Fibroblast of lung (primary cell): ENCODE measurements around the gene SLC1A7. TPM values are rescaled to one million over a fixed set of nuclear protein-coding genes. Genes with fewer than 3 reads are reported as not detected.

ENCODE experiments used
- DNase-seq, 2 donors: peaks; one replicate each; pipeline versions ENCODE4 v3.0.0 to v3.0.0-alpha.2; 2010; ENCODE audit warnings: low read depth in 2 of 2
- H2AFZ ChIP-seq: 2 replicates; pipeline ENCODE4 v1.5.1; 2012; ENCODE audit warnings: low read length, control low read depth, inconsistent platforms
- H3K27ac ChIP-seq: 2 replicates; pipeline ENCODE4 v1.5.1; 2011; ENCODE audit warnings: low read length, control low read depth; ENCODE audit not compliant: insufficient read depth
- H3K27me3 ChIP-seq: 2 replicates; pipeline ENCODE4 v1.5.1; 2011; ENCODE audit warnings: mild to moderate bottlenecking, low read length; ENCODE audit not compliant: control insufficient read depth, insufficient read depth
- H3K36me3 ChIP-seq: 2 replicates; pipeline ENCODE4 v1.5.1; 2011; ENCODE audit warnings: low read length; ENCODE audit not compliant: control insufficient read depth, insufficient read depth
- H3K4me1 ChIP-seq: 2 replicates; pipeline ENCODE4 v1.5.1; 2011; ENCODE audit warnings: low read length; ENCODE audit not compliant: control insufficient read depth, insufficient read depth; ENCODE audit errors: extremely low read depth
- H3K4me2 ChIP-seq: 2 replicates; pipeline ENCODE4 v1.5.1; 2011; ENCODE audit warnings: low read length, control low read depth; ENCODE audit not compliant: insufficient read depth; ENCODE audit errors: extremely low read depth
- H3K4me3 ChIP-seq, 4 experiments: fragments of 200-600 bp in 1 of 4; sonication (generic) in 1 of 4; replicated peaks in 1 of 4; 2 replicates each; pipeline ENCODE4 v1.5.1; 2011 to 2016; ENCODE audit warnings: low read length in 4 of 4, low read depth in 3 of 4, mild to moderate bottlenecking in 3 of 4, control low read depth in 2 of 4, inconsistent platforms in 1 of 4, mixed read lengths in 1 of 4; ENCODE audit not compliant: insufficient read depth in 1 of 4; ENCODE audit errors: control extremely low read depth in 1 of 4
- H3K79me2 ChIP-seq: 2 replicates; pipeline ENCODE4 v1.5.1; 2012; ENCODE audit warnings: mild to moderate bottlenecking, low read length, inconsistent platforms; ENCODE audit not compliant: control insufficient read depth, insufficient read depth
- H3K9ac ChIP-seq: 2 replicates; pipeline ENCODE4 v1.5.1; 2011; ENCODE audit warnings: mild to moderate bottlenecking, low read length, control low read depth; ENCODE audit not compliant: insufficient read depth
- H3K9me3 ChIP-seq: 2 replicates; pipeline ENCODE4 v1.5.1; 2012; ENCODE audit warnings: low read depth, low read length; ENCODE audit not compliant: control insufficient read depth, insufficient read depth
- H4K20me1 ChIP-seq: 2 replicates; pipeline ENCODE4 v1.5.1; 2011; ENCODE audit warnings: low read length; ENCODE audit not compliant: control insufficient read depth, insufficient read depth; ENCODE audit errors: extremely low read depth
- EZH2 ChIP-seq: IDR thresholded peaks from 2 replicates; pipeline ENCODE4 v1.5.1; 2012; ENCODE audit warnings: low read length, control low read depth, mild to moderate bottlenecking; ENCODE audit errors: missing control alignments
- polyA plus RNA-seq, 2 donors: library from polyadenylated mRNA; depleted of rRNA in 1 of 2; stranded (reverse) in 1 of 2; unstranded in 1 of 2; fragments of >200 nt; gene quantifications; 2 replicates each; pipeline ENCODE4 v1.2.1, GENCODE V29; 2011 to 2012; ENCODE audit warnings: missing spikeins in 1 of 2
- total RNA-seq: library from RNA; depleted of rRNA; stranded (reverse); fragments of >200 nt; gene quantifications from 2 replicates; pipeline ENCODE4 v1.2.1, GENCODE V29; 2014
- TF ChIP-seq, protein P1 (sequence below), 2 donors: IDR thresholded peaks in 1 of 2; conservative IDR thresholded peaks in 1 of 2; 1 replicate in 1 of 2; 2 replicates in 1 of 2; pipeline ENCODE4 v1.5.1; 2011 to 2012; ENCODE audit warnings: low read length in 2 of 2, control low read depth in 1 of 2, inconsistent platforms in 1 of 2, low read depth in 1 of 2, mild to moderate bottlenecking in 1 of 2

Gene SLC1A7
- total and polyA plus RNA-seq, 2 donors (not counting 1 experiment from before 2014, with no cell fraction given), result 0.15 to 0.33 TPM

DNA sequence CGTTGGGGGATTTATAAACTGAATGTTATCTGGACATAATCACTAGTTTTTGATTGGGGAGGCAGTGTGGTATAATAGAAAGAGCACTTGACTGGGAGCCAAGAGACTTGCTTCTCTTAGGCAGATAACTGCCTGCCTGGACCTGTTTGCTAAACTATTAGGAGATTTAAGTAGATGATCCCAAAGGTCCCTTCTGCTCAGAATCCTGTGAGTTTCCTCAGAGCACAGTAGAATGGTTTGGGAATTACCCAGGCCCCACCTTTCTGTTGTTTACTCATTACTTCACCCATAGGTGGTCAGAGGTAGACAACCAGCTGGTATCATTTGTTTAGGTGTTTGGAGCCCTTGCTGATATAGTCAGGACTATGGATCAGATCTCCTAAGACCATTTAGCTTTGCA lies 90.8 kb downstream of the SLC1A7 start:
- Histone ChIP-seq H3K36me3 (peaks cover 4% of the 10 kb centered on the region), H3K4me1 (peaks cover 6% of the 10 kb centered on the region), H3K79me2 (no peaks in the 10 kb centered on the region), H3K27me3 (no peaks in the 10 kb centered on the region), H3K9me3 (no peaks in the 10 kb centered on the region), H3K9ac (no peak overlapping the region), H4K20me1 (no peaks in the 10 kb centered on the region), H3K4me2 (no peak overlapping the region), H2AFZ (no peak overlapping the region), H3K4me3 (no peak overlapping the region), H3K27ac (no peak overlapping the region)
- TF ChIP-seq, protein P1, sequence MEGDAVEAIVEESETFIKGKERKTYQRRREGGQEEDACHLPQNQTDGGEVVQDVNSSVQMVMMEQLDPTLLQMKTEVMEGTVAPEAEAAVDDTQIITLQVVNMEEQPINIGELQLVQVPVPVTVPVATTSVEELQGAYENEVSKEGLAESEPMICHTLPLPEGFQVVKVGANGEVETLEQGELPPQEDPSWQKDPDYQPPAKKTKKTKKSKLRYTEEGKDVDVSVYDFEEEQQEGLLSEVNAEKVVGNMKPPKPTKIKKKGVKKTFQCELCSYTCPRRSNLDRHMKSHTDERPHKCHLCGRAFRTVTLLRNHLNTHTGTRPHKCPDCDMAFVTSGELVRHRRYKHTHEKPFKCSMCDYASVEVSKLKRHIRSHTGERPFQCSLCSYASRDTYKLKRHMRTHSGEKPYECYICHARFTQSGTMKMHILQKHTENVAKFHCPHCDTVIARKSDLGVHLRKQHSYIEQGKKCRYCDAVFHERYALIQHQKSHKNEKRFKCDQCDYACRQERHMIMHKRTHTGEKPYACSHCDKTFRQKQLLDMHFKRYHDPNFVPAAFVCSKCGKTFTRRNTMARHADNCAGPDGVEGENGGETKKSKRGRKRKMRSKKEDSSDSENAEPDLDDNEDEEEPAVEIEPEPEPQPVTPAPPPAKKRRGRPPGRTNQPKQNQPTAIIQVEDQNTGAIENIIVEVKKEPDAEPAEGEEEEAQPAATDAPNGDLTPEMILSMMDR (conservative IDR thresholded peaks at IDR 0.05 in 1 of 2, IDR thresholded peaks at IDR 0.05 in 1 of 2; ENCODE audit: low read depth in 1 of 2, low read length in 2 of 2), result no peak
- no peak for TF ChIP-seq EZH2
- no peak for DNase-seq

- H3K36me3 ChIP-seq, result peaks cover 4% of the 10 kb centered on the region
- no peak for DNase-seq
- H3K27ac ChIP-seq, result no peak overlapping the region
- no peaks in the 10 kb centered on the region for H3K27me3 ChIP-seq
- no peaks in the 10 kb centered on the region for H3K79me2 ChIP-seq
- H3K9ac ChIP-seq, result no peak overlapping the region
- TF ChIP-seq, protein P1 (conservative IDR thresholded peaks at IDR 0.05 in 1 of 2, IDR thresholded peaks at IDR 0.05 in 1 of 2; ENCODE audit: low read depth in 1 of 2, low read length in 2 of 2), result no peak
- TF ChIP-seq EZH2, result no peak
- H3K4me2 ChIP-seq, result no peak overlapping the region
- H3K4me1 ChIP-seq, result peaks cover 6% of the 10 kb centered on the region
- no peaks in the 10 kb centered on the region for H4K20me1 ChIP-seq
- no peaks in the 10 kb centered on the region for H3K9me3 ChIP-seq
- H3K4me3 ChIP-seq, result no peak overlapping the region
- no peak overlapping the region for H2AFZ ChIP-seq
Observed at GRCh38 chr1:53050310-53050709, 92.1 kb downstream of the SLC1A7 start.

DNA sequence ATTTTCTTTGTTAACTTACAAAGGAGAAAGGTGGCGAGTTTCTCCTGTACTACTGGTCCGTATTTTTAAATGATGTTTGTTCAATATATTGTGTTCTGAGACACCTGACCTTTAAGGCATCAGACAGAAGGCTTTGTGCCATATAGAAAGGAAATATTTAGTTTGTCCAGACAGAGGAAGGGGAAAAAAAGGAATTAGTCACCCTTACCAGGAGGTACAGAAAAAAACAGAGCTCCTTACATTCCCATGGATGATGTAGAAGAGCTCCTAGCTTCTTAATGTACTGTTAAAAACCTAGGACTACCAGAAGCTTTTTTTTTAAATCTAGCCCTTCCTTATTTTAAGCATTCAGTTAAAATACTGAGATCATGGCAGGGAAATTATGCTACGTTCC lies 92.9 kb downstream of the SLC1A7 start:
- H3K36me3 ChIP-seq, result peaks cover 4% of the 10 kb centered on the region
- H4K20me1 ChIP-seq, result no peaks in the 10 kb centered on the region
- no peak overlapping the region for H3K27ac ChIP-seq
- no peaks in the 10 kb centered on the region for H3K79me2 ChIP-seq
- no peak overlapping the region for H3K4me2 ChIP-seq
- no peak overlapping the region for H2AFZ ChIP-seq
- H3K4me1 ChIP-seq, result peaks cover 6% of the 10 kb centered on the region
- H3K9me3 ChIP-seq, result no peaks in the 10 kb centered on the region
- DNase-seq, result peak in 1 of 2 donors; percentile 55
- no peaks in the 10 kb centered on the region for H3K27me3 ChIP-seq
- no peak for TF ChIP-seq EZH2
- H3K4me3 ChIP-seq, result no peak overlapping the region
- no peak overlapping the region for H3K9ac ChIP-seq
